OCI-LY1 (cell line): ENCODE results near the gene BBS10.

Experiments
- H2AFZ ChIP-seq: fragments of 200-600 bp; sonication (generic), shearing (Covaris generic); 2 replicates; pipeline ENCODE4 v1.6.0; 2014; ENCODE audit warnings: antibody characterized with exemption, mild to moderate bottlenecking, low read length
- H3F3A ChIP-seq: fragments of 200-600 bp; sonication (generic), shearing (Covaris generic); 2 replicates; pipeline ENCODE4 v1.6.0; 2014; ENCODE audit warnings: mild to moderate bottlenecking, antibody characterized with exemption, low read length, moderate library complexity; ENCODE audit not compliant: insufficient read depth
- H3K27ac ChIP-seq: fragments of 200-600 bp; sonication (generic); 2 replicates; pipeline ENCODE4 v1.5.1; 2014; ENCODE audit warnings: low read length, mixed run types, mild to moderate bottlenecking, low read depth; ENCODE audit not compliant: poor library complexity, severe bottlenecking
- H3K27me3 ChIP-seq: fragments of 200-600 bp; sonication (generic); 2 replicates; pipeline ENCODE4 v1.6.0; 2014; ENCODE audit warnings: antibody characterized with exemption, mild to moderate bottlenecking, low read length, moderate library complexity; ENCODE audit not compliant: insufficient read depth
- H3K36me3 ChIP-seq: fragments of 200-600 bp; sonication (generic); 2 replicates; pipeline ENCODE4 v1.6.1; 2014; ENCODE audit warnings: mild to moderate bottlenecking, antibody characterized with exemption, low read length, moderate library complexity, mixed read lengths; ENCODE audit not compliant: insufficient read depth
- H3K4me1 ChIP-seq: fragments of 200-600 bp; sonication (generic); 2 replicates; pipeline ENCODE4 v1.5.1; 2014; ENCODE audit warnings: mild to moderate bottlenecking, low read length, moderate library complexity; ENCODE audit not compliant: insufficient read depth, severe bottlenecking
- H3K4me2 ChIP-seq: fragments of 200-600 bp; sonication (generic), shearing (Covaris generic); 2 replicates; pipeline ENCODE4 v1.6.1; 2014; ENCODE audit warnings: low read length
- H3K4me3 ChIP-seq: fragments of 200-600 bp; sonication (generic); 2 replicates; pipeline ENCODE4 v1.5.1; 2014; ENCODE audit warnings: low read length, low read depth, mild to moderate bottlenecking, mixed read lengths; ENCODE audit not compliant: poor library complexity, severe bottlenecking
- H3K79me2 ChIP-seq: fragments of 200-600 bp; shearing (Covaris generic); 2 replicates; pipeline ENCODE4 v1.6.1; 2016; ENCODE audit warnings: mixed run types, low read length, mixed read lengths; ENCODE audit not compliant: insufficient read depth
- H3K9ac ChIP-seq: fragments of 200-600 bp; sonication (generic), shearing (Covaris generic); 2 replicates; pipeline ENCODE4 v1.6.1; 2014; ENCODE audit warnings: mild to moderate bottlenecking, low read length, mixed read lengths
- H3K9me2 ChIP-seq: fragments of 200-600 bp; sonication (generic), shearing (Covaris generic); 2 replicates; pipeline ENCODE4 v1.6.1; 2014; ENCODE audit warnings: low read depth, mild to moderate bottlenecking, low read length, mixed read lengths
- H3K9me3 ChIP-seq: fragments of 200-600 bp; shearing (Covaris generic); 2 replicates; pipeline ENCODE4 v1.6.1; 2014; ENCODE audit warnings: low read length, mixed read lengths
- H4K20me1 ChIP-seq: fragments of 200-600 bp; sonication (generic), shearing (Covaris generic); 2 replicates; pipeline ENCODE4 v1.6.0; 2016; ENCODE audit warnings: mild to moderate bottlenecking, low read length; ENCODE audit not compliant: insufficient read depth
- CTCF ChIP-seq: fragments of 200-600 bp; sonication (generic), shearing (Covaris generic); IDR thresholded peaks from 2 replicates; pipeline ENCODE4 v1.5.1; 2017; ENCODE audit warnings: mild to moderate bottlenecking, antibody characterized with exemption, low read length, moderate library complexity, mixed read lengths
- EZH2 ChIP-seq: fragments of 200-600 bp; sonication (generic), shearing (Covaris generic); IDR thresholded peaks from 2 replicates; pipeline ENCODE4 v1.8.0; 2017; ENCODE audit warnings: borderline replicate concordance, mixed run types, mild to moderate bottlenecking, antibody characterized with exemption, low read length, moderate library complexity, mixed read lengths

Gene BBS10

GRCh38 chr12:76345569-76345968, 2.6 kb downstream of the BBS10 start:
- H4K20me1 ChIP-seq, result no peaks in the 10 kb centered on the region
- H3K4me2 ChIP-seq, result no peak overlapping the region
- H3K4me3 ChIP-seq, result no peak overlapping the region
- no peaks in the 10 kb centered on the region for H3F3A ChIP-seq
- H3K9me3 ChIP-seq, result no peaks in the 10 kb centered on the region
- no peaks in the 10 kb centered on the region for H3K27me3 ChIP-seq
- H3K36me3 ChIP-seq, result no peaks in the 10 kb centered on the region
- H3K9ac ChIP-seq, result no peak overlapping the region
- H3K79me2 ChIP-seq, result 0 out of 2 replicates have a peak, but pooled peaks cover 2% of the 10 kb centered on the region
- H3K4me1 ChIP-seq, result peaks cover 22% of the 10 kb centered on the region
- H3K27ac ChIP-seq, result no peak overlapping the region
- no peaks in the 10 kb centered on the region for H3K9me2 ChIP-seq
- no peak overlapping the region for H2AFZ ChIP-seq
- no peak for TF ChIP-seq EZH2
- no peak for TF ChIP-seq CTCF

- H3K9ac ChIP-seq, result no peak overlapping the region
- no peak overlapping the region for H2AFZ ChIP-seq
- H3K36me3 ChIP-seq, result no peaks in the 10 kb centered on the region
Observed at GRCh38 chr12:76341436-76342030, 6.7 kb downstream of the BBS10 start.

GRCh38 chr12:76340680-76341435, 7.4 kb downstream of the BBS10 start:
- Histone ChIP-seq H3K36me3 (no peaks in the 10 kb centered on the region), H3F3A (no peaks in the 10 kb centered on the region), H3K9me3 (no peaks in the 10 kb centered on the region), H4K20me1 (no peaks in the 10 kb centered on the region), H3K9me2 (no peaks in the 10 kb centered on the region), H3K27ac (no peak overlapping the region), H3K79me2 (no peaks in the 10 kb centered on the region), H3K4me2 (no peak overlapping the region), H3K27me3 (no peaks in the 10 kb centered on the region), H3K9ac (no peak overlapping the region), H2AFZ (no peak overlapping the region), H3K4me3 (no peak overlapping the region), H3K4me1 (no peaks in the 10 kb centered on the region)
- TF ChIP-seq EZH2 (no peak), CTCF (no peak)

More at GRCh38 chr12:76341436-76342030, 6.7 kb downstream of the BBS10 start:
- Histone ChIP-seq H3K9me2 (no peaks in the 10 kb centered on the region), H3K4me3 (no peak overlapping the region), H3K79me2 (no peaks in the 10 kb centered on the region), H3K27me3 (no peaks in the 10 kb centered on the region), H3K4me2 (no peak overlapping the region), H3K9me3 (no peaks in the 10 kb centered on the region), H3K27ac (no peak overlapping the region), H4K20me1 (no peaks in the 10 kb centered on the region), H3K4me1 (peaks cover 1% of the 10 kb centered on the region), H3F3A (no peaks in the 10 kb centered on the region)
- TF ChIP-seq EZH2 (no peak), CTCF (no peak)
